Peyer's patch (tissue), 4 donors: Measurements from ENCODE around the gene KIDINS220.

ENCODE experiments used
- CTCF ChIP-seq, 6 experiments: fragments of 450-650 bp in 4 of 6; fragments of 200-600 bp in 2 of 6; sonication (generic) in 1 of 6; IDR thresholded peaks; one replicate each; pipeline ENCODE4 v1.5.1; 2017 to 2019; ENCODE audit warnings: antibody characterized with exemption in 6 of 6, mild to moderate bottlenecking in 3 of 6, moderate library complexity in 1 of 6
- POLR2A ChIP-seq, 2 donors: fragments of 450-650 bp; IDR thresholded peaks; one replicate each; pipeline ENCODE4 v1.5.1; 2017; ENCODE audit warnings: antibody characterized with exemption in 2 of 2, mild to moderate bottlenecking in 2 of 2, moderate library complexity in 2 of 2

GRCh38 chr2:8872821-8873432 is 35.5 kb upstream of the KIDINS220 start:
- TF ChIP-seq CTCF (IDR thresholded peaks at IDR 0.05) (peak in 4 of 6 experiments; percentile 45 to 69 (median 64)), POLR2A (IDR thresholded peaks at IDR 0.05) (no peak)
